HG02798 (cell line): Measurements from ENCODE around the gene TUBGCP3.
"Not testable (repeated sequence)": the region's sequence is repeated elsewhere in the genome, so short reads cannot be mapped to it uniquely, and the experiment has no call there.

Experiments
- ATAC-seq: cut with Tn5 transposase; IDR thresholded peaks from one replicate; pipeline ENCODE4 v1.9.1; 2021; ENCODE audit warnings: mild to moderate bottlenecking; ENCODE audit not compliant: unreplicated experiment, poor library complexity

The TUBGCP3 gene

DNA sequence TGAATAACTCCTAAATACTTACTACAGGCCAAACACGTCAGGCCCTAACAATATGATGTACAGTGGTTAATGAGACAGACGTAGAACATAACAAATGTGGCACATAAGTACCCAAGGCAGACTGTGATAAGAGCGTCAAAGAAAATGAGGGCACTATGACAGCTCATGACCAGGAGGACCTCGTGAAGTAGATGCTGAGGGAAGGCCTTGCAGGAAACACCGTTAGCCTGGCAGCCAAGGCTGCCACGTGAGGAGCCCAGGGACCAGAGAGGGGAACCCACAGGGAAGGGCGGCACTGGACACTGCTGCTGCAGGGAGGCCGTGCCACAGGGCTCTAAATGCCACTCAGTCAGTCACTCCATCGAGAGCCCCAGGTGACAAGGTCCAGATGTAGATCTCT is 5.7 kb downstream of the TUBGCP3 start:
- ATAC-seq: no peak

DNA sequence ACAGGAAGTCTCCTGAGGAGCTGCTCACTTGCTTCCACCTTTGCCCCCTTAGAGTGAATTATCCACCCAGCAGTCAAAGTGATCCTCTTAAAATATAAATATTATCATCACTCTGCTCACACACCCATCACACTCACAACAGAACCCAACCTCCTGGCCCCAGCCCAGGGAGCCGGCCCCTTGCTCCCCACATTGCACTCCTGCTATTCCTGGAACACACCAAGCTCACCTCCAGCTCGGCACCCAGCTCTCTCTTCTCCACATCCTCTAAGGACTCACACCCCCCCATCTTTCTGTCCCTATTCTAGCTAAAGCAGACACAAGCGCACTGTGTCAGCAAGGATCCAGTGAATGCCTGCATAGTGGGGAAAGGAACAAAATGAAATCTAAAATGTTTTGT is 7.0 kb downstream of the TUBGCP3 start:
- ATAC-seq: no peak

DNA sequence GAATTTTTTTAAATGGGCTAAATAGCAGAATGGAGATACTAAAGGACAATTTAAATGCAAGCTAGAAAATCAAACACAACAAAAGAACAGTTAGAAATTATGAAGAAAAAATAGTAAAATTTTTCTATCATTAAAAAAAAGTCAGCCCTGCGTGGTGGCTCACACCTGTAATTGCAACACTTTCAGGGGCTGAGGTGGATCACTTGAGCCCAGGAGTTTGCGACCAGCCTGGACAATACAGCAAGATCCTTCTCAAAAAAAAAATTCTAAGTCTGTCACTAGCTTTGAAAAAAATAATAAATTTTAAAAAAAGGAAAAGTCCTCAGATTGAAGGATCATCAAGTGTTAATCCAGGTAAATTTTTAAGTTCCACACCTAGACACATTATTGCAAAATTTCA is 7.7 kb downstream of the TUBGCP3 start:
- ATAC-seq: no peak

DNA sequence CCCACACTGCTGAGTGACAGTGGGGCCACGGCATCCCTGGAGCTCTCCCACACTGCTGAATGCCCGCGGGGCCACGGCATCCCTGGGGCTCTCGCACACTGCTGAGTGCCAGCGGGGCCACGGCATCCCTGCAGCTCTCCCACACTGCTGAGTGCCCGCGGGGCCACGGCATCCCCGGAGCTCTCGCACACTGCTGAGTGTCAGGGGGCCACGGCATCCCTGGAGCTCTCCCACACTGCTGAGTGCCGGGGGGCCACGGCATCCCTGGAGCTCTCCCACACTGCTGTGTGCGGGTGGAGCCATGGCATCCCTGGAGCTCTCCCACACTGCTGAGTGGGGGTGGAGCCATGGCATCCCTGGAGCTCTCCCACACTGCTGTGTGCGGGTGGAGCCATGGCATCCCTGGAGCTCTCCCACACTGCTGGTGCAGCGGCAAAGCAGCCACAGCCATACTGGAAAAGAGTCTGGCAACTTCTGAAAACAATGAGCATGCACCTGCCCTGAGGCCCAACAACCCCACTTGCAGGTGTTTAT is 8.6 kb downstream of the TUBGCP3 start:
- no peak for ATAC-seq

DNA sequence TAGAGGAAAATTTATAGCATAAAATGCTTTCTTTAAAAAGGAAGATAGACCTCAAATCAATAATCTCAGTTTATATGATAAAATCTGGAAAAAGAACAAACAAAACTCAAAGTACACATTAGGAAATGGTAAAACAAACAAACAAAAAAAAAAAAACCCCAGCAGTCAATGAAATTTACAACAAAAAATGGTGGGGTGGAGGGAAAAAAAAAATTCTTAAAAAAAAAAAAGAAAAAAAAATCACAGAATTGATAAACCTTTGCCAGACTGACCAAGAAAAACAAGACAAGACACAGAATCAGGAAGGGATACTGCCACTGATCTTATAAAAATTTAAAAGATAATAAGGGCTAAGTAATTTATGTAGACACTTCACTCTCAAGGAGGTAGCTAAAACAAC is 11.2 kb downstream of the TUBGCP3 start:
- no peak for ATAC-seq

DNA sequence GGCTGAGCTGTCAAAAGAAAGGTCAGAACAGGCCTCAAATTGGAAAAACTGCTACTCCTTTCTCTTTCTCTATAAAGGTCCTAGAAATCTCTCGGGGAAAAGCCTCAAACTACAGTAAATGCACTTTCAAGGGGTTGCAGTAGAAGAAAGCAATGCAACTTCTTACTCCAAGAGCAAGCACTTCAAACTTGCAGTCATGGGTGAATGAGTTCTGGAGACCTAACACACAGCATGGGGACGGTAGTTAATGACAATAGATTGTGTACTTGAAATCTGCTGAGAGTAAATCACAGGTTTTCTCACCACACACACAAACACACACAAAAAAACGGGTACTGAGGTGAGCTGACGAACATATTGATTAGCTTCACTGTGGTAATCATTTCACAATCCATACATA is 11.8 kb downstream of the TUBGCP3 start:
- ATAC-seq: no peak

DNA sequence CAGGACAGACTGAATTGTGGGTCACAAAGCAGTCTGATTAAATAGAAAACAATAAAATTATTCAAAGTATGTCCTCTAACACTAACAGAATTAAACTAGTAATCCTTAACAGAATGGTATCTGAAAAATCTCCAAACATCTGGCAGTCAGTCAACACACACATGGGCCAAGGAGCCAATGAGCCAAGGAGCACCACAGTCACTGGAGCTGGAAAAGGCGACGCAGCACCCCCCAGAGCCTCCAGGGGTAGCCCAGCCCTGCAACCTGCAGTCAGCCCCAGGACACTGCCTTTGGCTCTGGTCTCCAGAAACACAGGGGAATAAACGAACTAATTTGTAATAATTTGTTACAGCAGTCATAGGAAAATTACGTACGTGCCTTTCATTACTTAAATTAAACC is 12.3 kb downstream of the TUBGCP3 start:
- no peak for ATAC-seq

DNA sequence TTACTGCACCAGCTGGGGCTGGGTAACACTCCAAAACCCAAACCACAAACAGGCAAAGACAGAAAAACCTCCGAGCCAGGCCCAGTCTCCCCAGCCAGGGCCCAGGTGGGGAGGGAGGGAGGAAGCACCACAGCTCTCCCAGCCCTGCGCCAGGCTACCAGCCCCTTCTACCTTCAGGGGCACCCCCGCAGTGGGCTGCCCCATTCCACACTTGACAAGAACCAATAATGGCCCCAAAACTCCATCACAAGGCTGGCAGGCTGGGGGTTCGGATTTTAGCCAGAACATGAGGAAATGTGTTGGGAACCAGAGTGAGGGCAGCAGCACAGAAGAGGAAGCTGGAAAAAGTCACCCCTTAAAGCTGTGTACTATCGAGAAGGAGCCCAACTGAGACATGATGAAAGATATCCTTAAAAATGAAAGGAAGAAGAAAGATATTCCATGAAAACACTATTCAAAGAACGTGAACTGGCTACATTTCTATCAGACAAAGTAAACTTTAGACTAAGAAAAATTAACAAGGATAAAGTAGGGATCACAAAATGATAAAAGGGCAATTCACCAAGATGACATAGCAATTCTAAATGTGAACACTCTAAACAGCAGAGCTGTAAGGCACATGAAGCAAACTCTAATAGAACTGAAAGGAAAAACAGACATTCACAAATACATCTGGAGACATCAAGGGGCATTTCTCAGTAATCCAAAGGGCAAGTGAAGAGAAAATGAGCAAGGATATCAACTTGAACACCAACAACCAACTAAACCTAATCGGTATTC is 12.9 kb downstream of the TUBGCP3 start:
- no peak for ATAC-seq

DNA sequence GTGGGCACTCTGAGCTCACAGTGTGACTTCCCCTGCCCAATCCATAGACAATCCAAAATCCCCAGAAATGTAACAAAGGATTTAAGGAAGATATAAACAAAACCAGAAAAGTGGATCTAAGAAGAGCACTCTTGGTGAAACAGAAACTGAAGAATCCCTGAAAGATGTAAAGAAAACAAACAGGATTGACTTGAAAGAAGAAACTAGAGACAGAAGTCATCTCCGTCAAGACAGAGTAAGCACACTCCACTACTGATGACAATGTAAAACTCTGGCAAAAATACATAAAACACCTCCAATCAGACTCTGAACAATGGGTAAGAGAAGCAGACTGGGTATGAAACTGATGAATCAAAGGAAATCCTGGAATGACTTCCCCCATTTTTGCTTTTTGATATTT is 13.5 kb downstream of the TUBGCP3 start:
- ATAC-seq: no peak

DNA sequence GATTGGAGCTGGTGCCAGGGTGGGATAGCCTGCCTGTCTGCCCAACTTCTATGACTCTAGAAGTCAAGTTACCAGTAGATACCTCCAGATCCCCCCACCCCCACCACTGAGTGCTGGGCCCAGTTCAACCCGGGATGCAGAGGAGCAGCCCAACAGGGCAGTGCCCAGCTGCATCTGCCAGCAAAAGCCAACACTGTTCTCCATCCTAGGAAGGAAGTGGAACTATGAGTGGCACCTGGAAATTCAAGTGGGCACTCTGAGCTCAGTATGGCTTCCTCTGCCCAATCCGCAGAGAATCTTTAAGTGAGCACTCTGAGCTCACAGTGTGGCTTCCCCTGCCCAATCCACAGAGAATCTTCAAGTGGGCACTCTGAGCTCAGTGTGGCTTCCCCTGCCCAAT is 14.2 kb downstream of the TUBGCP3 start:
- no peak for ATAC-seq

DNA sequence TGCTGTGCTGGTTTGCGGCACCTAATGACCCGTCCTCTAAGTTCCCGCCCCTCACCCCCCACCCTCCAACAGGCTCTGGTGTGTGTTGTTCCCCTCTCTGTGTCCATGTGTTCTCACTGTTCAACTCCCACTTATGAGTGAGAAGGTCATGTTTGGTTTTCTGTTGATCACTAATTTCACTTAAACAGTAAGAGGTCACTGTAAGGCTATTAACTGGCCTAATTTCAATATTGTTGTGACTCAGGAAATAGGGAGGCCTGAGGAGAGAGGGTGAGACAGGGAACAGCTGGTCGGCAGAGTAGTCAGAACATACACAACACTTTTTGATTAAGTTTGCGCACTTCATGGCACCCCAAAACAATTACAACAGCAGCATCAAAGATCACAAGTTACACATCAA is 15.6 kb downstream of the TUBGCP3 start:
- ATAC-seq: no peak

DNA sequence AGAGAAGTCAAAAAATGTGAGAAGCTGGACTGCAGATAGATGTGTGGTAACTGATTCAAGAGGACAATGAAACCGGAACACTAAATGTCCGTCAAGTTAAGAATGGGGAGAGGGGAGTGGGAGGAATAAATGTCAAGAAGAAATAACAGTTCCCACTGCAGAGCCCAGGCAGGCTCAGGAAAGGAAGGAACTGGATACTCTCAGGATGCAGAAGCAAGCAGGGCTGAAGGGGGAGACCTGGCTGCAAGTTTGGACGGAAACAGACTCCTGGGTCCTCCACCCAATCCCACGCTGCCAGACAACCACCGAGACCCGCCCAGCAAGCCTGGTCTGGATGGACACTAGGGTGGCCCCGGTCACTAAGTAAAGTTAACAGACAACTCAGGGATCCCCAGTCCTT is 18.1 kb downstream of the TUBGCP3 start:
- no peak for ATAC-seq

DNA sequence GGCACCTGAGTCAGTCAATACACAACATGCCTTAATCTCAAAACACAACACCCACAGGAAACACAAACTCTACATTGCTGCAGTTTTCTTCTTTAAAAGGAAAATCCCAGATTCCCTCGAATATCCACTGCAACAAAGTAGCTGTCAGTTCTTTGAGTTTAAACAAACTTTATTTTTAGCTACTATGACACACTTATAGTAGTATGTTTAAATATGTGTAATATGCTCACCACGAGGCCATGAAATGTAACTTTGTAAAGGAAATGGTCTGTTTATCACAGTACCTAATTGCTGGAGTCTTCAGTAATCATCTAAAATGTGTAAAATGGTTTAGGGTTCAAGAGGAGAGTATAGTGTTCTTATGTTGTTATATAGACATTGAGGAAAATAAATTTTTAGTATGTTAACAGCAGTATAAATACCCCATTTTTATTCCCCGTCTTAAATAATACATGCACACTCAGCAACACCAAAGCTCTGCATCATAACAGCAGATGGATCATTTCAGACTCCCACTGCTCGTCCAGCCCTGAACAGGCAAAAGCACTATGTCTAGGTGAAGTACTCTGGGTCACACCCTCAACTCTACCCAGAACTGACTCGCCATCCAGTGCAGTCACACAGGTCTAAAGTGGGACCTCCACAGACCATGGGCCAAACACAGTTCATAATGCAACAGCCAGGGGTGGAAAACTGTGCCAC is 20.6 kb downstream of the TUBGCP3 start:
- ATAC-seq: no peak

DNA sequence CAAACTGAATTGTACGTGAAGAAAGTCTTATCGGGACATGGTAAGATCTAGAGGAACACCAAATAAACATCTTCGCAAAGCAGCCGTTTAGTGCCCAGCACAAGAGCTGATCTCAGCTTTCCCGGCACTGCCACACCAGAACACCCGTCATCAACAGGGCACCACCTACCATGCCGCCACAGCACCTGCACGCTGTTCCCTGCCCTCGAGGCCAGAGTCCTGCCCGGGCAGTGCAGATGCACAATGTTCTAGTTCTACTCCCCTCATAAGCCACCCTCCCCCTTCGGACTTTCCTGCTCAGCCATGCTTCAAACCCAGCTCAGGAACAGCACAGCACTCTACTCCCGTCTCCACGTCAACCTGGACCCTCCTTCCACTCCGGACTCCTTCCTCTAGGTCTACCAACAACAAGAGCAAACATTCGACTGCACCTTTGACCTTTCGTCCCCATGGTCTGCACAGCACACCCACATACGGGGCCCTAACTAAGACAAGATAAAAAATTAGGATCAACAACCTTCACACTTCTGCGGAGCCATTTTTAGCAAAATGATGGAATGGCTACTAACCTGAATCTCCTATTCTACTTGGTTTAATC is 25.1 kb downstream of the TUBGCP3 start:
- no peak for ATAC-seq

DNA sequence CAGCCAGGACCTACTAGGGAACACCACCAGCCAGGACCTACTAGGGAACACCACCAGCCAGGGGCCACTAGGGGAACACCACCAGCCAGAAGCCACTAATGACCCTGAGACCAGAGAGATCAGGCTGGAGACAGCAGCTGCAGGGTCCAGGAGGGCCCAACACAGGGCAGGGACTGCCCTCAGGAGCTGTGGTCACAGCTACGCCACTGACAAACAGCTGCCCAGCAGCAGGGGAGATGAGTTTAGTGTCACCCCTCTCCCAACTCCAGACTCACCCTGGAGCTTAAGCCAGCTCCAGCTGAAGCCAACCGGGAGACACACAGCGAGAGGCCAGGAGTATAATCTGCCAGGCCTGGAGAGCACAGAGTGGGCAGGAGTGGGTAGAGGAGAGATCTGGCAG is 25.7 kb downstream of the TUBGCP3 start:
- ATAC-seq: no peak

DNA sequence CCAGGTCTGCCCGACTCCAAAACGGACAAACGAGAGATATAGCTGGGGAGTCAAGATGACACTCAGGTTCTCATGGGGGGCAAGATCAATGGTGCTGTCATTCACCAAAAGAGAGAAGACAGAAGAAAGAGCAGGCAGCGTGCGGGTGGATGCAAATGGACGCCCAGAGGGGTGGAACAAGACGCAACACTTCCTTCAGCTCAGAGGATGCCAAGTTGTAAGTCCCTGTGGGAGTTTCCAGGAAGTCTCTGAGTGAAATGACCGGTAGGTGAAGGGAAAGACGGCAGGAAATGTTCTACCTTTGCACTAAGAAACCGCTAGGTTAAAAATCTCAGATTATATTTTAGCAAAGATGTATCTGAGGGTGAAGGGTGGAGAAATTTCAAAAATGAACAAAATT is 26.5 kb downstream of the TUBGCP3 start:
- ATAC-seq: no peak

DNA sequence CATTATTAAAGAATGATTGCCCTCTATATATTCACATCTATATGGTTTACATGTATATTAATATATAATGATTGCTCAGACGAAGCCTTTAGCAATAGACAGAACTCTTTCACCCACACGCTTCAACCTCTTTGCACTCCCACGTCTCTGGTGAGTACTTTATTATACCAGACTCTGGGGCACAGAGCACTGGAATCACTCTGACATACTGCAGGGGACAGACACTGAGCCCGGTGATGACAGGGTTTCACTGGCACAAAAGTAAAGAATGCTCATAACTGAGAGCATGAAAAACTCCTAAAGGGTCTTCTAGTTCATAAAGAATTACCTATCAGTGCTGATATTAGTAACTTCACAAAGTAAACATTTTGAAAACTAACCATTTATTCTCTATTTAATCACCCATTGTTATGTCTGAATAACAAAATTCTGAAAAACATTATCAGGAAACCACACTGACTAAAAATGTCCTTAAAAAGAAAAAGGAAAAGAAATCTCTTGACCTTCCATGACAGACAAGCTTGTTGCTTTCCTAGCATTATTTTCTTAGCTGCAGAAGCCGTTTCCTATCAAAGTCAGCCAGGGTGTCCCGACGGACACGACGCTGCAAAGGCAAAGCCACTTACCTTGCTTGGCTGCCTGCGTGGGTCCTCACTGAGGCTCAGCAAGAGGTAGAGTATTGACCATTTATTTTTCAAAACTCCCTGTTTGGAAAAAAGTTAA is 29.1 kb downstream of the TUBGCP3 start:
- no peak for ATAC-seq

DNA sequence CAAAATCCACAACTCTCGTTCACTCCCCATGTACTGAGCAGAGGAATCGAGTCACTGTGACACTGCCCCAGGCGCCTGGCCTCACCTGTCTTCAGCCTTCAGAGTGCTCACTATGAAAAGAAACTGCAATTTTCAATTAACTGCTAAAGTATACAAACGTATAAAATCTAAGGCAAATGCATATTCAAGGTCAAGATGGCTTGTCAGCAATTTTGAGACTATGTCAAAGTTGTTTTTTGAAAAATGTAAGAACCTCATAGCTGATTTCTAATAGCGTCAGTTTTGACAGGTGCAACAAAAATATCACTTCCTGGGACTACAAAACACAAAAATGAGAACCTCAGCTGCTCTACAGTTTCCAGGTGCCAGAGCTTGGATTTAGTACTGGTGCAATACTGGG is 31.4 kb downstream of the TUBGCP3 start:
- ATAC-seq: no peak

DNA sequence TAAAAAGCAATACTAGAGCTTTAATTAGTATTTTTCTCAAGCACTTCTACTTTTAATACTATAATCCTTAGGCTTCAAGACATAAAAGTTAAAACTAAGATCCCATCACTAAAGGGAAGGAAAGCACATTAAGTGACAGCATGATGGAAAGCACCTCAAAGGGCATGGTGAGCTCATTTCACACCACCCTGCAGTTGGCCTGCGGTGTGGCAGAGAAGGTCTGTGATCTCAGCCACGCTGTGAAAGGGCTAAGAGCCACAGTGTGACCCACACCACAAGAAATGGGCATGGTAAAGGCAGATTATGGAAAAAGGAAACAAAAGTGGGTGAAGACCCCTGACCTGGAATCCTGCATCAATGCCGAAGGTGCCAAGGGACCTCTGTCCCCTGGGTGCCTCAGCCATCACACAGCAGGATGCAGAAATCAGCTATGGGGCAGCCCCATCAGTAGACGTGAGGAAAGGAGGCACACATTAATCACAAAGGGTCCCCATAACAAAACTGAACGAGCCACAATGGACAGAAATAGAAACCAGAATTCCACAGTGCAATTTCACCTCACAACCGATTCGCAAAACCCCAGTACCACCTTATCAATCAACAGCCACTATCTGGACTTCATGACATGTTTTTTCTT is 33.6 kb downstream of the TUBGCP3 start:
- no peak for ATAC-seq

DNA sequence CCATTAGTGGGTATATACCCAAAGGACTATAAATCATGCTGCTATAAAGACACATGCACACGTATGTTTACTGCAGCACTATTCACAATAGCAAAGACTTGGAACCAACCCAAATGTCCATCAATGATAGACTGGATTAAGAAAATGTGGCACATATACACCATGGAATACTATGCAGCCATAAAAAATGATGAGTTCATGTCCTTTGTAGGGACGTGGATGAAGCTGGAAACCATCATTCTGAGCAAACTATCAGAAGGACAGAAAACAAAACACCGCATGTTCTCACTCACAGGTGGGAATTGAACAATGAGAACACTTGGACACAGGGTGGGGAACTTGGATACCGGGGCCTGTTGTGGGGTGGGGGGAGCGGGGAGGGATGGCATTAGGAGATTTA is 39.0 kb downstream of the TUBGCP3 start:
- ATAC-seq: not testable (repeated sequence)
